Measurements from ENCODE around the gene PTPRO.

PTPRO gene

GRCh38 chr12:15541996-15542631, 219.8 kb downstream of the PTPRO start:
- H3K79me1 ChIP-seq (ENCODE audit: low read length) = no peaks in the 10 kb centered on the region
- no peaks in the 10 kb centered on the region for H3K27me3 ChIP-seq (ENCODE audit: insufficient read depth, low read length, poor library complexity)
- no peak overlapping the region for H3K56ac ChIP-seq (ENCODE audit: low read length)
- no peaks in the 10 kb centered on the region for H3K79me2 ChIP-seq (ENCODE audit: control insufficient read depth, insufficient read depth, low read length)
- no CpG with 5 or more reads among the region's 3 CpGs for WGBS (ENCODE audit: extremely low coverage, insufficient coverage, low lambda C conversion rate)
- no peak overlapping the region for H2BK120ac ChIP-seq (ENCODE audit: low read depth, low read length)
- no peaks in the 10 kb centered on the region for H3K36me3 ChIP-seq (ENCODE audit: control insufficient read depth, insufficient read depth, low read length)
- H3K4me3 ChIP-seq (ENCODE audit: low read length) = no peak overlapping the region
- H2AK5ac ChIP-seq (ENCODE audit: low read length) = no peak overlapping the region
- H4K5ac ChIP-seq (ENCODE audit: low read length) = no peak overlapping the region
- H2BK5ac ChIP-seq (ENCODE audit: low read length) = no peak overlapping the region
- no peak overlapping the region for H3K4me2 ChIP-seq (ENCODE audit: low read length)
- no peak overlapping the region for H3K9ac ChIP-seq (ENCODE audit: low read length)
- H3K18ac ChIP-seq (ENCODE audit: low read length) = no peak overlapping the region
- H3K23ac ChIP-seq (ENCODE audit: low read length) = no peak overlapping the region
- H2BK15ac ChIP-seq (replicated peaks; ENCODE audit: low read depth) = no peak overlapping the region
- H3K4ac ChIP-seq (ENCODE audit: low read depth, low read length) = no peak overlapping the region
- no peak for DNase-seq
- H3K4me1 ChIP-seq (ENCODE audit: control insufficient read depth, low read depth, low read length) = no peaks in the 10 kb centered on the region
- H4K8ac ChIP-seq (ENCODE audit: low read depth, low read length) = no peak overlapping the region
- no peak overlapping the region for H3K27ac ChIP-seq (ENCODE audit: low read depth, low read length)

DNA sequence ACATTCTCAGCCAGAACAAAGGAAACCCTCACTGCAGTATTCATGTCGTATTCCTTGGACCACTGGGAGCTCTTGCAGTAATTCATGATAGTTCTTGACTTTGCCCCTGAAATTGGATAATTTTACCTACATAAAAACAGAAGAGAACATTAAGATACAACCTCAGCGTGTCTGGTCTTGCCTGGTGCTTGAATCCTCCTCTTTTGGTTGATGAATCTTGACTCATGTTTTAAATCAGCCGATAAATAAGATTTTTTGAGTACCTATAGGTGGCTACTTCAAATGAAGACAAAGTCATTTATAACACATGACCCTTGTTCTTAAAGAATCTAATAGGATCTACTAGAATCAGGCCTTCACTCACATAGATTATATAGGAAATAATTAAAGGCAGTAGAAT, 221.0 kb downstream of the PTPRO start:
- H3K4ac ChIP-seq (ENCODE audit: low read depth, low read length) = no peak overlapping the region
- H3K4me2 ChIP-seq (ENCODE audit: low read length) = no peak overlapping the region
- no peak overlapping the region for H2BK15ac ChIP-seq (replicated peaks; ENCODE audit: low read depth)
- no peak overlapping the region for H2BK120ac ChIP-seq (ENCODE audit: low read depth, low read length)
- H3K79me2 ChIP-seq (ENCODE audit: control insufficient read depth, insufficient read depth, low read length) = no peaks in the 10 kb centered on the region
- no peaks in the 10 kb centered on the region for H3K4me1 ChIP-seq (ENCODE audit: control insufficient read depth, low read depth, low read length)
- H3K27ac ChIP-seq (ENCODE audit: low read depth, low read length) = no peak overlapping the region
- no peak overlapping the region for H3K18ac ChIP-seq (ENCODE audit: low read length)
- no peak overlapping the region for H3K4me3 ChIP-seq (ENCODE audit: low read length)
- no peak overlapping the region for H2BK5ac ChIP-seq (ENCODE audit: low read length)
- H3K9ac ChIP-seq (ENCODE audit: low read length) = no peak overlapping the region
- H3K23ac ChIP-seq (ENCODE audit: low read length) = no peak overlapping the region
- no peaks in the 10 kb centered on the region for H3K36me3 ChIP-seq (ENCODE audit: control insufficient read depth, insufficient read depth, low read length)
- H3K79me1 ChIP-seq (ENCODE audit: low read length) = no peaks in the 10 kb centered on the region
- no peak overlapping the region for H4K8ac ChIP-seq (ENCODE audit: low read depth, low read length)
- H3K56ac ChIP-seq (ENCODE audit: low read length) = no peak overlapping the region
- no peak for DNase-seq
- H2AK5ac ChIP-seq (ENCODE audit: low read length) = no peak overlapping the region
- H4K5ac ChIP-seq (ENCODE audit: low read length) = no peak overlapping the region
- no peaks in the 10 kb centered on the region for H3K27me3 ChIP-seq (ENCODE audit: insufficient read depth, low read length, poor library complexity)
- no CpG with 5 or more reads among the region's 3 CpGs for WGBS (ENCODE audit: extremely low coverage, insufficient coverage, low lambda C conversion rate)

- H3K4me2 ChIP-seq (ENCODE audit: low read length) = no peak overlapping the region
- H3K4me1 ChIP-seq (ENCODE audit: control insufficient read depth, low read depth, low read length) = no peaks in the 10 kb centered on the region
- H3K79me2 ChIP-seq (ENCODE audit: control insufficient read depth, insufficient read depth, low read length) = no peaks in the 10 kb centered on the region
- no peak overlapping the region for H3K56ac ChIP-seq (ENCODE audit: low read length)
- no peak overlapping the region for H3K23ac ChIP-seq (ENCODE audit: low read length)
- H2BK5ac ChIP-seq (ENCODE audit: low read length) = no peak overlapping the region
- H3K18ac ChIP-seq (ENCODE audit: low read length) = no peak overlapping the region
- no peak overlapping the region for H2AK5ac ChIP-seq (ENCODE audit: low read length)
- H4K8ac ChIP-seq (ENCODE audit: low read depth, low read length) = no peak overlapping the region
- H3K27ac ChIP-seq (ENCODE audit: low read depth, low read length) = no peak overlapping the region
- no peak overlapping the region for H3K9ac ChIP-seq (ENCODE audit: low read length)
- no peak overlapping the region for H3K4me3 ChIP-seq (ENCODE audit: low read length)
- H3K36me3 ChIP-seq (ENCODE audit: control insufficient read depth, insufficient read depth, low read length) = no peaks in the 10 kb centered on the region
- H3K4ac ChIP-seq (ENCODE audit: low read depth, low read length) = no peak overlapping the region
- no peak overlapping the region for H2BK120ac ChIP-seq (ENCODE audit: low read depth, low read length)
- no peak overlapping the region for H2BK15ac ChIP-seq (replicated peaks; ENCODE audit: low read depth)
- DNase-seq = no peak
- H4K5ac ChIP-seq (ENCODE audit: low read length) = no peak overlapping the region
- H3K27me3 ChIP-seq (ENCODE audit: insufficient read depth, low read length, poor library complexity) = no peaks in the 10 kb centered on the region
- H3K79me1 ChIP-seq (ENCODE audit: low read length) = no peaks in the 10 kb centered on the region
These were observed 222.3 kb downstream of the PTPRO start for GRCh38 chr12:15544589-15544988.

DNA sequence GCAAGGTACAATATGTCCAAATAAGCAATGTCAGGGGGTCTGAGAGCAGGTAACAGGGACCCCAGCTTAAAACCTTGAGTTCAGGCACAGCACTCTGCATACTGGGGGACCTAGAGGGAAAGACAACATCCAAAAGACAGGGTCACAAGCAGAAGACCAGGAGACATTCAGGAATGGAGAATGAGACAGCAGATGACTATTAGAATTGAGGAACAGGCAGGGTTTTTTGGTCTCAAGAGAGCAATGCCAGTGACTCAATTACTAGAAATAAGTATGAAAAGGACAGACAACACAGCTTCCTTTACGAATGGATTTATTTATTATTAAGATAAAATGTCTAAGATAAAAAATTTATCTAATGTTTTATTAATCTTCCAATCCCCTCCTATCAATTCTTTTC, 223.0 kb downstream of the PTPRO start:
- H3K56ac ChIP-seq (ENCODE audit: low read length) = no peak overlapping the region
- no peak overlapping the region for H2AK5ac ChIP-seq (ENCODE audit: low read length)
- H3K9ac ChIP-seq (ENCODE audit: low read length) = no peak overlapping the region
- H3K36me3 ChIP-seq (ENCODE audit: control insufficient read depth, insufficient read depth, low read length) = no peaks in the 10 kb centered on the region
- H3K4me2 ChIP-seq (ENCODE audit: low read length) = no peak overlapping the region
- WGBS (ENCODE audit: extremely low coverage, insufficient coverage, low lambda C conversion rate) = no CpG with 5 or more reads among the region's 1 CpG
- H4K5ac ChIP-seq (ENCODE audit: low read length) = no peak overlapping the region
- H3K79me2 ChIP-seq (ENCODE audit: control insufficient read depth, insufficient read depth, low read length) = no peaks in the 10 kb centered on the region
- no peak overlapping the region for H3K18ac ChIP-seq (ENCODE audit: low read length)
- H2BK5ac ChIP-seq (ENCODE audit: low read length) = no peak overlapping the region
- DNase-seq = no peak
- H2BK120ac ChIP-seq (ENCODE audit: low read depth, low read length) = no peak overlapping the region
- no peaks in the 10 kb centered on the region for H3K79me1 ChIP-seq (ENCODE audit: low read length)
- H3K27me3 ChIP-seq (ENCODE audit: insufficient read depth, low read length, poor library complexity) = no peaks in the 10 kb centered on the region
- no peak overlapping the region for H4K8ac ChIP-seq (ENCODE audit: low read depth, low read length)
- no peak overlapping the region for H3K27ac ChIP-seq (ENCODE audit: low read depth, low read length)
- no peak overlapping the region for H2BK15ac ChIP-seq (replicated peaks; ENCODE audit: low read depth)
- H3K4me3 ChIP-seq (ENCODE audit: low read length) = no peak overlapping the region
- H3K4ac ChIP-seq (ENCODE audit: low read depth, low read length) = no peak overlapping the region
- no peak overlapping the region for H3K23ac ChIP-seq (ENCODE audit: low read length)
- H3K4me1 ChIP-seq (ENCODE audit: control insufficient read depth, low read depth, low read length) = no peaks in the 10 kb centered on the region

DNA sequence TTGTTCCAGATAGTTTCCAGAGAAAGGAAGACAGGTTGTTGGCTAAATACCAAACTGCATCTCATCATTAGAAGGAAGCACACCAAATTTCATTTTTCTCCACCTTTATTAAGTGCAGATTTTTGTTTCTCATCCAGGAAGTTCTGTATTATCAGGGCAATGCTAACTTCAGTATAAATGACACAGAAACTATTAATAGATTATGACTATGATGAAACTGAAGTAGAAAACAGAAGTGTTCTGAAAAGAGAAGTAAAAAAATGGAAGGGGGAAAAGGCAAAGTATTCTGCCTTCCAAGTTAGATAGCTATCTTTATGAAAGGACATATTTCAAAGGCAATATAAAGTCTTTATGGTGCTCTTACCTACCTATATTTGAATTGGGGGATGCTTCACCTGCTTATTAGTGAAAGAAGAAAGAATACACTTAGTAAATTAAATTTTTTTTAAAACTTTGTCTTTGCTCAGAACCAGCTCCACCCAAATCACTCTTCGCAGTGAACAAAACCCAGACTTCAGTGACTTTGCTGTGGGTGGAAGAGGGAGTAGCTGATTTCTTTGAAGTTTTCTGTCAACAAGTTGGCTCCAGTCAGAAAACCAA, 223.9 kb downstream of the PTPRO start:
- Histone ChIP-seq H2BK5ac (ENCODE audit: low read length) (no peak overlapping the region), H3K79me2 (ENCODE audit: control insufficient read depth, insufficient read depth, low read length) (no peaks in the 10 kb centered on the region), H2AK5ac (ENCODE audit: low read length) (no peak overlapping the region), H3K79me1 (ENCODE audit: low read length) (no peaks in the 10 kb centered on the region), H3K4ac (ENCODE audit: low read depth, low read length) (no peak overlapping the region), H3K23ac (ENCODE audit: low read length) (no peak overlapping the region), H4K5ac (ENCODE audit: low read length) (no peak overlapping the region), H3K4me2 (ENCODE audit: low read length) (no peak overlapping the region), H3K9ac (ENCODE audit: low read length) (no peak overlapping the region), H2BK120ac (ENCODE audit: low read depth, low read length) (no peak overlapping the region), H2BK15ac (replicated peaks; ENCODE audit: low read depth) (no peak overlapping the region), H3K18ac (ENCODE audit: low read length) (no peak overlapping the region), H3K4me1 (ENCODE audit: control insufficient read depth, low read depth, low read length) (no peaks in the 10 kb centered on the region), H3K4me3 (ENCODE audit: low read length) (no peak overlapping the region), H3K27ac (ENCODE audit: low read depth, low read length) (no peak overlapping the region), H4K8ac (ENCODE audit: low read depth, low read length) (no peak overlapping the region), H3K56ac (ENCODE audit: low read length) (no peak overlapping the region), H3K27me3 (ENCODE audit: insufficient read depth, low read length, poor library complexity) (no peaks in the 10 kb centered on the region), H3K36me3 (ENCODE audit: control insufficient read depth, insufficient read depth, low read length) (no peaks in the 10 kb centered on the region)
- DNase-seq = no peak
- no CpG with 5 or more reads among the region's 1 CpG for WGBS (ENCODE audit: extremely low coverage, insufficient coverage, low lambda C conversion rate)

- H2BK120ac ChIP-seq (ENCODE audit: low read depth, low read length) = no peak overlapping the region
- H3K4me3 ChIP-seq (ENCODE audit: low read length) = no peak overlapping the region
- H2AK5ac ChIP-seq (ENCODE audit: low read length) = no peak overlapping the region
- no peak overlapping the region for H2BK15ac ChIP-seq (replicated peaks; ENCODE audit: low read depth)
- no peak overlapping the region for H2BK5ac ChIP-seq (ENCODE audit: low read length)
- no peak overlapping the region for H3K56ac ChIP-seq (ENCODE audit: low read length)
- no peak for DNase-seq
- no peaks in the 10 kb centered on the region for H3K27me3 ChIP-seq (ENCODE audit: insufficient read depth, low read length, poor library complexity)
- H3K4ac ChIP-seq (ENCODE audit: low read depth, low read length) = no peak overlapping the region
- no peaks in the 10 kb centered on the region for H3K79me1 ChIP-seq (ENCODE audit: low read length)
- H4K8ac ChIP-seq (ENCODE audit: low read depth, low read length) = no peak overlapping the region
- no peaks in the 10 kb centered on the region for H3K36me3 ChIP-seq (ENCODE audit: control insufficient read depth, insufficient read depth, low read length)
- H3K4me1 ChIP-seq (ENCODE audit: control insufficient read depth, low read depth, low read length) = no peaks in the 10 kb centered on the region
- H3K23ac ChIP-seq (ENCODE audit: low read length) = no peak overlapping the region
- no peak overlapping the region for H3K27ac ChIP-seq (ENCODE audit: low read depth, low read length)
- H4K5ac ChIP-seq (ENCODE audit: low read length) = no peak overlapping the region
- no CpG with 5 or more reads among the region's 5 CpGs for WGBS (ENCODE audit: extremely low coverage, insufficient coverage, low lambda C conversion rate)
- no peak overlapping the region for H3K18ac ChIP-seq (ENCODE audit: low read length)
- H3K9ac ChIP-seq (ENCODE audit: low read length) = no peak overlapping the region
- no peak overlapping the region for H3K4me2 ChIP-seq (ENCODE audit: low read length)
- H3K79me2 ChIP-seq (ENCODE audit: control insufficient read depth, insufficient read depth, low read length) = no peaks in the 10 kb centered on the region
These were observed 224.8 kb downstream of the PTPRO start for GRCh38 chr12:15547063-15547462.
